ENCODE data around the gene CBX5.
"Not testable (repeated sequence)": the region's sequence is repeated elsewhere in the genome, so short reads cannot be mapped to it uniquely, and the experiment has no call there.

CBX5 gene

DNA sequence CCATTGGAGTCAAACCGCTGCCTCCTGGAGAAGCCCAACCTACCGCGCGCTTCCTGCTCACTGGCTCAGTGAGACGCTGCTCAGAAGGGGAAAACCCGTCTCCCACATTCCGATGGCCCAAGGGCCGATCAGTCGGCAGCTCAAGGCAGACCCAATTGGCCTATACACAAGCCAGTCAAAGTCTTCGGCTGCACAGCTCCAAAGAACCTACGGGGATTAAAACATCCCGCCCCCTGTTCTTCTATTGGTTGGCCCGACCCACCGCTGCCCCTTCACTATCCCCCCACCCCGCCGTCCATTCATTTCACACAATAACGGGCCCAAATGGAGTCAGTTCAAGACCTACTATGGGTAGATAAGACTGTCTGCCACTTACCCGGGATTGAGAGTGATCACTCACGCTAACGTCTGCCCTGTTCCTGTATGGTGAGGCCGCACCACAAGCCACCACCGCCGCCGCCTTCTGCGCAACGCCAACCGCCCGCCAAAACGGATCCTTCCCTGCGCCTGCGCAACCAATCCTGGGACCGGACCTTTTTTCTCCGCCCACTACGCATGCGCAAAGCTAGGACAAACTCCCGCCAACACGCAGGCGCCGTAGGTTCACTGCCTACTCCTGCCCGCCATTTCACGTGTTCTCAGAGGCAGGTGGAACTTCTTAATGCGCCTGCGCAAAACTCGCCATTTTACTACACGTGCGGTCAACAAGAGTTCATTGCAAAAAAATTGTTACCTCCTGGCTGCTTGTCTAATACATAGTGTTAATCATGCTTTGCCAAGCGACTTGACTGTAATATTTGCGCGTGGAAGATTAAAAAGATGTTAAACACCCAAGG lies at the start of gene CBX5:
Gene CBX5 (minus strand): TSS at position 491 of the 836 bp plus-strand sequence. CDS start 22,472 bp downstream, outside the sequence.
- Histone ChIP-seq H3K27ac (peak within 1 kb of the TSS; percentile 58 to 97 (median 93)), H3K4me3 (peak within 1 kb of the TSS; percentile 50 to 90 (median 83))

DNA sequence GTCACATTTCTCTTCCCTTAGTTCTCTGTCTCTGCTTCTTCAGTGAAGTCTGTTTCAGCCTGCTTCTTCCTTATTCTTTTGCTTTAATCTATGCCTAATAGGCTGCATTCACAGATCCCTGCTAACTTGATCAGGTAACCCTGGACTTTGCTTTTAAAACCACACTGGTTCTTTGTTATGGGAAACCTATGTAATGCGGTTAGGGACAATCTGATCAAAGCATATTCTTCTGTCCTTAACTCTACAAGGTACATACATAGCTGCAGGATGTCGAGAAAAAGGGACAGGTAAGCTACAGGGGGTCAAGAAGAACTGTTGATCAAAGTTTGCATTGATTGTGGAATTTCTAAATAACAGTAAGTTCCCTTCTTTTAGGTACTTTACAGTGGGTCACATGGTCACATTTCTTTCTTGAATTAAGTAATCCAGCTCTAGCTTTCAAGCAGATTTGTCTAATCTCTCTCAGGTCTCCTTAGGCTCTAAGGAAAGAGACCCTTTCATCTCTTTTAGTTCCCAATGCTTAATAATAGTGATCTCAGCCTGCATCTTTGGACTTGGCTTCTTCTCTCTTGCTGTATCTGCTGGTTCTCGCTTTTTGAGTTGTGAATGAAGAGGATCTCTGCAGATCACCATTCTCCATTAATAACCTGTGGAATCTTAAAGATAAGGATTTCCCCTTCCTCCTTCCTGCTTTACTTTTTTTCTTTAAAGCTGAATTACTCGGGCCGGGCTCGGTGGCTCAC lies 48.8 kb upstream of the CBX5 start:
- H3K27ac ChIP-seq: peak overlapping the region in 2 of 21 experiments; percentile 8 to 22
- no peak overlapping the region for H3K4me3 ChIP-seq

DNA sequence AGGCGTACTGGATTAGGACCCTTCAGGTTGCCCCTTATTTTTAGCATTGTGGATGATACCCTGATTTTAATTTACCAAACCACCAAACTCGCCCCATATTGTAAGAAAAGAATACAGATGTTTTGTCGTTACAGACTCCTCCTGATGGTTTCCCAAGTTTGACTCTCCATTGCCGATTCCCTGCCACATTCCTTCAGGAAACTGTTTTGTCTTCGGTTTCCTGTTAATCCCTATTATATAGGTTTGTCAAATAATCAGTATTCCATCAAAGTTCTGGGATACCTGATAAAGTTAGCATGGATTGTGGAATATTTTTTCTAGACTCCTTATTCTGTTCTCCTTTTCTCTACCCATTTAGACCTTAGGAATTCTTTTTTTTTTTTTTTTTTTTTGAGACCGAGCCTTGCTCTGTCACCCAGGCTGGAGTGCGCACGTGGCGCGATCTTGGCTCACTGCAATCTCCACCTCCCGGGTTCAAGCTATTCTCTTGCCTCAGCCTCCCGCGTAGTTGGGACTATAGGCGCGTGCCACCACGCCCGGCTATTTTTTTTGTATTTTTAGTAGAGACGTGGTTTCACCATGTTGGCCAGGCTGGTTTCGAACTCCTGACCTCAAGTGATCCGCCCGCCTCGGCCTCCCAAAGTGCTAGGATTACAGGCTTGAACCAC lies 45.7 kb upstream of the CBX5 start:
- peak overlapping the region in 20 of 21 experiments; percentile 68 to 96 (median 87) for H3K27ac ChIP-seq
- peak overlapping the region; percentile 46 to 80 (median 70) for H3K4me3 ChIP-seq

DNA sequence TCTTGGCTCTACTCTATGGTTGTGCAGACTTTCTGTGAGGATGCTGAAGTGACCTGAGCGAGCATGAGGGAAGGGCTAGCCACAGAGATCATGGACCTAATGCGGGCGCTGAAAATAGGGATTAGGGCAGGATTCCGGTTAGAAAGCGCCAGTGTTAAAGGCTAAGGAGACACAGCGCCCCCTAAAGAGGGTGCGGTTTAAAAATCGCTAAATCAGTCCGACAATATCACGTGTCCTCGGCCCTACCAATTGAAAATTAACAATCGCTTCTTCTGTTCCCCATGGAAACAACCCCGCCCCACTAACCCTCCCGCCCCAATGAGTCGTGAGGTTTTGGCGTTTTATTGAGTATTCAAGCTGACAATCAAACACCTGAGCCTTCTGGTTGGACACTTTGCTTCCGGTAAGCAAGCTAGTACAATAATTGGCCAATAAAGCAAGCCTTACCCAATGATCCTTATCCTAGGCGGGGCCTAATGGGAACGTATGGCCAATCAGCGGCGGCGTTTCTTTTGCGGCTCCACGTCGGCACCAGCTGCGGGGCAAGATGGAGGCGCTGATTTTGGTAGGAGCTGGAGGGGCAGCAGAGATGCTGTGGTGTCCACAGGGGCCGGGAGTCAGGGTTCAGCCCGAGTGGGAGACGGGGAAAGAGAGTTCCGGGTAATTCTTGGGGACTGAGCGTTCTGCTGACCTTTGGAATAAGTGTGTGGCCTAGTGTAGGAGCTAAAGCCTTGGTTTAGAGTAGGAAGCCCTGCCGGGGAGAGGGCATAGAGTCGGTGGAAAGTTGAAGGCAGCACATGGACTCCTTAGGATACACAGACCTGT lies 44.9 kb upstream of the CBX5 start, which contains the start of gene COPZ1:
Gene COPZ1 (plus strand): TSS at position 515 of the 825 bp plus-strand sequence. CDS start 33 bp downstream, at position 548.
- Histone ChIP-seq H3K4me3 (peak within 1 kb of the TSS; percentile 46 to 80 (median 70)), H3K27ac (peak within 1 kb of the TSS in 20 of 21 experiments; percentile 68 to 96 (median 87))

DNA sequence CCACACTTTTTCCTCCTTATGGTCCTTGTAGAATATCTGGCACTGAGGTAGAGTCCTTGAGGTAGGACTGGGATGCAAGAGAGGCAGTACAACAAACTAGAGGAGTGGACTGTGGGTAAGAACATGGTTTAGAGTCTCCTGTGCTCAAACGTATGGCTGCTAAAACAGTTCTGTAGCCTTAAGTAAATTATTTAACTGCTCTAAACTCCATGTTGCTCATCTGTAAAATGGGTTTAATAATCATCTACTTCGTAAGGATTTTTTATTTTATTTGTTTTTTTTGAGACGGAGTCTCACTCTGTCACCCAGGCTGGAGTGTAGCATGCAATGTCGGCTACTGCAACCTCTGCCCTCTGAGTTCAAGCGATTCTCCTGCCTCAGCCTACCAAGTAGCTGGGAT lies 41.4 kb upstream of the CBX5 start:
- no peak overlapping the region for H3K4me3 ChIP-seq
- H3K27ac ChIP-seq: no peak overlapping the region

DNA sequence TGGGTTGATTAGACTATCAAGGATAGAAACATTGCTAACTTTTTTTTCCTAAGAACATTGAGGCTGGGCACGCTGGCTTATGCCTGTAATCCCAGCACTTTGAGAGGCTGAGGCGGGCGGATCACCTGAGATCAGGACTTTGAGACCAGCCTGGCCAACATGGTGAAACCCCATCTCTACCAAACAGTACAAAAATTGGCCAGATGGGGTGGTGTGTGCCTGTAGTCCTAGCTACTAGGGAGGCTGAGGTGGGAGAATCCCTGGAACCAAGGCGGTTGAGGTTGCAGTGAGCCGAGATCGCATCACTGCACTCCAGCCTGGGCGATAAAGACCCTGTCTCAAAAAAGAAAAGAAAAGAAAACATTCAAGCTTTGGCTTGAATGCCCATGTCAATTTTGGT lies 32.4 kb upstream of the CBX5 start:
- H3K27ac ChIP-seq, H3K4me3 ChIP-seq: not testable (repeated sequence)

DNA sequence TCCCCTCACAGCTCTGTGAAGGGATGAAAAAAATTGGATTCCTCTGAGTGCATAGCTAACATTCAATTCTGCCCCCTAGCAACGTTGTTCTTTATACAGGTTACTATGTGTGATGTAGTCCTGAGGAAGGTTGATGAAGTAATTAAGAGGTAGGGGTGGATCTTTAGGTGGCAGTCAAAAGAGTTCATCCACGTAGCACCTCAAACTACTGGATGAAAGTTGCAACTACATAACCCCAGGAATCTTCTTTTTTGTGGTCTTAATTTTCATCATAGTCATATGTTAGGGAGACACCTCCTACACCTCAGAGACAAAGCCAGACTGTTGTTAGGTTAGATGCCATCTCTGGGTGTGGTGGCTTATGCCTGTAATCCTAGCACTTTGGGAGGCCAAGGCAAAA lies 31.1 kb upstream of the CBX5 start:
- H3K27ac ChIP-seq: no peak overlapping the region
- no peak overlapping the region for H3K4me3 ChIP-seq

DNA sequence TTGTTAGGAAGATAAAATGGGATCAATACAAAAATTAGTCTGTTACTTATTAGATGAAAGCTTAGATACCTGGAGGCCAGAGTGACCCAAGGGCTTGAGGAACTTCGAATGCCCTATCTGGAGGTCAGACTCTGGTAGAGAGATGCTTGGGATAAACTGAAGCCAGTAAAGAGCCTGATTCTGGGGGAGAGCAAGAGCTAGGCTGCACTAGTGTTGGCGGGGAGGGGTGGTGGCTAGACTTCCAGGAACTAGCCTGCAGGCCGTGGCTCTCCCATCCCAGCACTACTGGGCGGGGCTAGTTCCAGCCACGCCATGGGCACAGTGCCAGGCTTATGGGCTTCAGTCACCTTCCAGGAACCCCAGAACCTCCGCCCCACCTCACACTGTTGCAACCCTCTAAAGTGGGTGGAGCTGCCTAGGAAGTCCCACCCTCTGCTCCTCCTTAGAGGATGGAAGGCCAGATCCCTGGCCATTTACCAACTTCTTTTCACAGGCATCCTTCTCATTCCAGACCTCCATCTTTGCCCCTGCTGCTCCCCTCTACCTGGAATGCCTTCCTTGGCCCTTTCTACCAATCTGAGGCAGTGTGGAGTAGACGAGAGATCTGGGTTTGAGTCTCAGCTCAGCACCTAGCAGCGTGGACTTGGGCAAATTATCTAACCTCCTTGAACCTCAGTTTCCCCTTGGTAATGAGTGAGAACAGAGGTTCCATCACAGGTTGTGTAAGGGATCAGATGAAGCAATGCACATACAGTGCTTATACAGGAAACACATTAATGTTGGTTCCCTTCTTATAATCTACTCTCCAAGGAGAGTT lies 27.2 kb upstream of the CBX5 start:
- Histone ChIP-seq H3K4me3 (no peak overlapping the region), H3K27ac (peak overlapping the region in 2 of 21 experiments; percentile 34 to 47)

DNA sequence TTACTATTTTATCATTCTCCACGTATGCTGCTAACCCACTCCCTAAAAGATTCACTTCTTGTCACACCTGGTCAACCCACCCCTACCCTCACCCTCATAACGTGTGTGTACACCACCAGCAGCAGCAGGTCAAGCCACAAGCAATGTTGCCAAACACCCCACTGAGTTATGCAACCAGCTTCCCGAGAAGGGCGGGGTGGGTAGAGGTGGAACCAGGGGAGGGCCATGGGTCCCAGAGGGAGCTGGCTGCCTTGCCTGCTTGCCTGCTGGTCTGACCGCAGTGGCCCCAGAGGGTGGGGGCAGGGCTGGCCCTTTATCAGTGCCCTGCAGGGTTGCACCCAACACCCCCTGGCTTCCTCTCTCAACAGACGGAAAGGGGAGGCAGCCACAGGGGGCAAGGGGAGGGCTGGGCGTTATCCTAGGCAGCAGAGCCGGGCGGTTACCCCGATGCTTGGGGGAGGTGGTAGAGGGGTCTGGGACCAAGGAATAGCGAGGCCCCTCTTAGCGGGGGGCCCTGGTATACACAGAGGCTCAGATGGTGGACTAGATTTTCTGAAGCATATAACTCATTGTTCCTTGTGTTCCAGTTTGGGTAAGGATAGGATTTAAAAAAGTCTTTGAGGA lies 24.4 kb upstream of the CBX5 start:
- H3K4me3 ChIP-seq: peak overlapping the region in 2 of 7 experiments; percentile 1 to 18

DNA sequence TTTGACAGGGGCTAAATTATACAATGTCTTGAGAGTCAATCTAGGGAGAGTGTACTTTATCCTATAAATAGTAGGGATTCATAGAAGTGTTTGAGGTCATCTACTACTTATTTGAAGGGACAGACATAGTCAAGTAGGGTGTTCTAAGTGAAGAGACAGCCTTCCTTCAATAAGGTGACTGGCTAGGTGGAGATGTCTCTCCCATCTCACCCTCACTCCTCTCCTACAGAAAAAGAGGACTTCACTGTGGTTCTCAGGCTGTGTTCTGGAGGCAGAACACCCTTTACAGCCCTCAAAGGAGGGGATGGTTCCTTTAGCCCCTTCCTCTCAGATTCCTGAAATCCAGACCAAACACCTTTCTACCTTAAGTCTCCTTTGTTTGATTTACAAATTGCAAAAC lies 23.7 kb upstream of the CBX5 start:
- no peak overlapping the region for H3K4me3 ChIP-seq
- H3K27ac ChIP-seq: peak overlapping the region in 5 of 21 experiments; percentile 16 to 63 (median 21)

More for the DNA sequence above, 24.4 kb upstream of the CBX5 start:
- peak overlapping the region in 5 of 21 experiments; percentile 19 to 64 (median 34) for H3K27ac ChIP-seq

DNA sequence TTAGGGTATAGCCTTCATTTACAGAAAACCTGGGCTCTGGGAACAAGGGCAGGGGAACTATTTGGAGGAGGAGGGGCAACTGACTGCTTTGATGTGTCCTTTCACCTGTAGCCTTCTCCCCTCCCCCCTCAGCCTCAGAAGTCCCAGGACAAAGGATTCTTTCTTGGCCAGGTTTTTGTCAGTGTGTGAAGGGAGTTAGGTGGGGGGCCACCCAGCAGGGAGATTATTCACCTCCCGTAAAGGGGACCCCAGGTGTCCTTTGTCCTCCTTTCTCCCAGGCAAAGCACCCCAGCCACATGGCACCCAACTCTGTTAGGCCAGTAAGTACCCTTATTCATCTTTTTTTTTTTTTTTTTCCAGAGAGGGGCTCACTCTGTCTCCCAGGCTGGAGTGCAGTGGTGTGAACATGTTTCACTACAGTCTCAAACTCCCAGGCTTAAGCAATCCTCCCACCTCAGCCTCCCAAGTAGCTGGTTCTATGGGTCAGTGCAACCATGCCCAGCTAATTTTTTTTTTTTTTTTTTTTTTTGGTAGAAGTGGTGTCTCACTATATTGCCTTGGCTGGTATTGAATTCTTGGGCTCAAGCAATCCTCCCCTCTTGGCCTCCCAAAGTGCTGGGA lies 21.6 kb upstream of the CBX5 start:
- Histone ChIP-seq H3K4me3 (no peak overlapping the region), H3K27ac (peak overlapping the region in 2 of 21 experiments; percentile 2 to 55)

DNA sequence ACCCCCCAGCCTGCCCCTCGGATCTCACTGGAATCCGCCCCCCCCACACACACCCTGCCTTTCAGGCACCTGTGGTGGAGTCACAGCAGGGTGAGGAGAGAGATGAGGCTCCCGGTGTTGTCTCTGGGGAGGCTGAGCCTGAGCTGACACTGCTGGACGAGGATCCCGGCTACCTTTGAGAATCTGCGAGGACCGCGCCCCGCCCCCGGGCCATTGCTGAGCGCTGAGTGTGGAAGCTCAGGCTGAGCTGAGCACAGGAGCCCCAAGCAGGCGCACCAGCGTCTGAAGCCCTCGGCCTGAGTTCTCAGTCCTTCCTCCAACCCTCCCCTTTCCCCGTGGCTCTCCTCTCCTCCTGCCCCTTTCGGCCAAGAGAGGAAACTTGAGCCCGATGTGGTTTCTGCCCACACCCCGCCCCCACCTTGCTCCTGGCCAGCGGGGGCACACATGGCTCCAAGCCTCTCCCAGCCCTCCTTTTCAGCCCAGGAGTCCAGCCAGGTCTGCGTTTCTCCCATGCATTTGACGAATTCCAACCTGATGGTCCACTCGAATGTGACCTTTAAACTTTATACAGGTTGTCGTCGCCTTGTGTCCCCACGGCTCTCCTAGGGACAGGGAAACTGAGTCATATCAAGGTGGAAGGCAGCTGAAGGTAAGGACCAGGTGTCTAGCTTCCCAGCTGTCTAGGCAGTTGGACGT lies 21.0 kb upstream of the CBX5 start, which contains the start of gene NFE2:
Gene NFE2 (minus strand): TSS at position 284 of the 696 bp plus-strand sequence. CDS start 5,767 bp downstream, outside the sequence.
- H3K4me3 ChIP-seq: peak within 1 kb of the TSS in 4 of 7 experiments; percentile 1 to 17 (median 8)
- peak within 1 kb of the TSS in 5 of 21 experiments; percentile 2 to 55 (median 41) for H3K27ac ChIP-seq

DNA sequence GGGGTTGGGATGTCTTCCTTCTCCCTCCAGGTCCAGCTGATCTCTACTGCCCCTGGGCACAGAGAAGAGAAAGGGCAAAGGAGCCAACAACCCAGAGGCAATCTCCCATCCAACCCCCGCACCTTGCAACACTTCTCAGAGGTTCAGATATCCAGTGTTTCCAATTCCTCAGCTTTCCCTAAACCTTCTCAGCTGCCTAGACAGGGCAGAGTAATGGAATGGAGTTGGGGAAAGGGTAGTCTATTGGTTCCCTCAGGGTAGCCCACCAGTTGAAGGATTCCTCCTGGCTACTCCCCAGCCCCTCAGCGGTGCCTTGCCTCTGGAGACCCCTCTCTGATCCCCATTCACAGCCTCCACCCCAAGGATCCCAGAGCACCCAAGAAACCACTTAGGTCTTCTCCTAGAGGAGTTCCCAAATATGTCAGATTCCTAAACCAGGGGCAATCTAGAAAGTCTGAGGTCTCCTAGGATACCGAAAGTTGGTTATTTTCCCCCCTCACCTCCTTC lies 20.4 kb upstream of the CBX5 start:
- Histone ChIP-seq H3K27ac (peak overlapping the region in 4 of 21 experiments; percentile 27 to 55 (median 44)), H3K4me3 (peak overlapping the region in 4 of 7 experiments; percentile 1 to 17 (median 8))

DNA sequence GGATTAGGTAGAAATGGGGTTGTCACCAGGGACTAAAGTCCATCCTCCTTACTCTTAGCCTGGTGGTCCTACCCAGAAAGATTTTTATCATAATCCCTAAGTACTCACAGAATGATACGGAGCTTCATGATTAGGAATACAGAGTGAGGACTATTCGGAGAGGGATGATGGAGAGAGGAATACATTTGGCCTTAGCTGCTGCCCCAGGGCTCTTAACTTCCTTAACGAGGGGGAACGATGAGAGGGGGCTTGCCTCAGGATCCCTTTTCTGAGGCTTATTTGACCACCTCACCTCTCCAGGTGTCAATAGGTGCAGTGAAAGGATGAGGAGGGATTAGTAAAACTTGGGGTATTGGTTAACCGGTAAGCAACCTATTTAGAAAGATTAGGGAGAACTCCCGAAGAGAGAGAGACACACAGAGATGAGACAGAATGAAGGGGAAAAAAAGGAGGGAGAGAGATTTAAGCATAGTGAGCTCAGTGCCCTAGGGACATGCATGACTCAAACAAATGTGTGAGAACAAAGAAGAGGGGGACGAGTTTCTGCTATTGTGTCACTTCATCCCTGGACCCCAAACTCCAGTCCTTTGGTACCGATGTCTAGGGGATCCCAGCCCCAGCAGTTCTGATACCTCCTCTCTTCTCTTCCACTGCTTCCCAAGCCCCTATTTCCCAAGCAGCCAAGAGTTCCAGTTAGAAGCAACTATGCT lies 19.7 kb upstream of the CBX5 start:
- no peak overlapping the region for H3K4me3 ChIP-seq
- H3K27ac ChIP-seq: peak overlapping the region in 1 of 21 experiments; percentile 55

DNA sequence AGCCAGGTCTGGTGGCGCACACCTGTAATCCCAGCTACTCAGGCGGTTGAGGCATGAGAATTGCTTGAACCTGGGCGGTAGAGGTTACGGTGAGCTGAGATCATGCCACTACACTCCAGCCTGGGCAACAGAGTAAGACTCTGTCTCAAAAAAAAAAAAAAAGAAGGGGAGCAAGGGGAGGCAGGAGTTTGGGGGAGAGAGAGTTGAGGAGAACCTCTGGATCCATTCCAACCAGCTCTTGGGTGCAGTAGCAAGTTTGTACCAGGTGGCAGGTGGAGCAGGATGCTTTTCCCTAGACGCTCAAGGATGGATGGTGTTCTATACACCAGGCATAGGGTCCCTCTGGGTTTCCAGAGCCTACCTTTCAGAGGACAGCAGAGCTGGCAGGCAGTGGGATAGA lies 19.0 kb upstream of the CBX5 start:
- no peak overlapping the region for H3K27ac ChIP-seq

More for the DNA sequence above, 19.0 kb upstream of the CBX5 start:
- no peak overlapping the region for H3K4me3 ChIP-seq
